ENCODE measurements around the gene EPHB1. TPM values are rescaled to one million over a fixed set of nuclear protein-coding genes. Genes with fewer than 3 reads are reported as not detected.

The EPHB1 gene
- total and polyA plus RNA-seq, 4 donors: 0.23 to 1.7 (median 0.52) TPM

DNA sequence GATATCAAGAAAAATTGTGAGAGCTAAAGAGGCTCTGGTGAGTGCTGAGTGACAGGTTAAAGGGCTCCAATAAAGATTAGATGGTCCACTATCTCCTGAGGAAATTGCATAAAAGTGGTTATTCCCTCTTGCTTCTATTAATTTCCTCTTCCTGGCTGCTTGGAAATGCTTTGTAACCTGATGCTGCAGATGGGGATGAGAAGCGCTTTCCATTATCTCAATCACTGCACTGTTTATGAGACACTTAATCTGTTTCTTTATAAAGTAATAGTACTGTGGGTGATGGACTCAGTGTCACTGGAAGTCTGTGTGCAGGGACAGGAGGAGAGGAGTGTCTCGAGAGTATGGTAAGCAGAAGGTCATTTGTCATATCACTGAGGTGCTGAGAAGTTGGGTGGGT is 305.3 kb downstream of the EPHB1 start (continued):
- TF ChIP-seq CTCF (IDR thresholded peaks at IDR 0.05; ENCODE audit: low read depth, low read length, missing input control): no peak

- DNase-seq (ENCODE audit: low spot score): no peak
- Histone ChIP-seq H3K9me3 (ENCODE audit: control insufficient read depth in 4 of 4, low read length in 3 of 4) (no peaks in the 10 kb centered on the region), H3K4me3 (ENCODE audit: low read depth in 1 of 3, low read length in 3 of 3) (no peak overlapping the region), H3K4me1 (ENCODE audit: control insufficient read depth in 4 of 4, insufficient read depth in 4 of 4, low read length in 3 of 4) (no peaks in the 10 kb centered on the region), H3K27ac (ENCODE audit: low read depth in 1 of 2, low read length in 2 of 2) (no peak overlapping the region), H3K36me3 (ENCODE audit: control insufficient read depth in 4 of 4, insufficient read depth in 3 of 4, low read depth in 1 of 4, low read length in 3 of 4) (no peaks in the 10 kb centered on the region), H3K27me3 (ENCODE audit: control insufficient read depth in 4 of 4, insufficient read depth in 4 of 4, low read length in 3 of 4) (no peaks in the 10 kb centered on the region), H3K9ac (ENCODE audit: low read depth in 1 of 2, low read length in 2 of 2) (no peak overlapping the region)
- 53% methylated on average over 3 of the region's 3 CpGs for WGBS
- no peak for TF ChIP-seq REST (IDR thresholded peaks at IDR 0.05)
- no peak for TF ChIP-seq NR2F2 (IDR thresholded peaks at IDR 0.05)
- no peak for TF ChIP-seq YY1 (IDR thresholded peaks at IDR 0.05)
- no peak for TF ChIP-seq ATF3 (IDR thresholded peaks at IDR 0.05)
- no peak for TF ChIP-seq ZBTB33 (IDR thresholded peaks at IDR 0.05)
- no peak for TF ChIP-seq HNF4G (IDR thresholded peaks at IDR 0.05)
- no peak for TF ChIP-seq GABPA (IDR thresholded peaks at IDR 0.05 in 1 of 2, conservative IDR thresholded peaks at IDR 0.05 in 1 of 2)
- no peak for TF ChIP-seq EGR1 (IDR thresholded peaks at IDR 0.05; ENCODE audit: low read depth in 2 of 2)
- no peak for TF ChIP-seq SP1 (IDR thresholded peaks at IDR 0.05)
These were observed 308.9 kb downstream of the EPHB1 start for GRCh38 chr3:135103917-135104316.

DNA sequence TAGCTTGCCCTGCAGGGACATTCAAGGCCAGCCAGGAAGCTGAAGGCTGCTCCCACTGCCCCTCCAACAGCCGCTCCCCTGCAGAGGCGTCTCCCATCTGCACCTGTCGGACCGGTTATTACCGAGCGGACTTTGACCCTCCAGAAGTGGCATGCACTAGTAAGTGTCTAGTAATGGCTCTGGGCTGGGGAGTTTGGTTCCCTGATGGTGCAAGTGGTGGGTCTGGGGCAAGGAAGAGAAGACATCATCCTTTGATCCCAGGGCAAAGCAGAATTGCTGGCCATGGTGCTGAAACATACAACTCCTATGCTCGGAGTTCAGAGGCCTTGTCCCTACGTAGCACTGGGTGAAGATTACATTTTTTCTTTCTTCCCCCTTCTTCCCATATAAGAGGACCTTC is 311.4 kb downstream of the EPHB1 start:
- Histone ChIP-seq H3K9me3 (ENCODE audit: control insufficient read depth in 4 of 4, low read length in 3 of 4) (no peaks in the 10 kb centered on the region), H3K4me1 (ENCODE audit: control insufficient read depth in 4 of 4, insufficient read depth in 4 of 4, low read length in 3 of 4) (no peaks in the 10 kb centered on the region), H3K27me3 (ENCODE audit: control insufficient read depth in 4 of 4, insufficient read depth in 4 of 4, low read length in 3 of 4) (no peaks in the 10 kb centered on the region), H3K4me3 (ENCODE audit: low read depth in 1 of 3, low read length in 3 of 3) (no peak overlapping the region), H3K36me3 (ENCODE audit: control insufficient read depth in 4 of 4, insufficient read depth in 3 of 4, low read depth in 1 of 4, low read length in 3 of 4) (no peaks in the 10 kb centered on the region), H3K9ac (ENCODE audit: low read depth in 1 of 2, low read length in 2 of 2) (no peak overlapping the region), H3K27ac (ENCODE audit: low read depth in 1 of 2, low read length in 2 of 2) (no peak overlapping the region)
- 63% methylated on average over 8 of the region's 8 CpGs for WGBS
- no peak for DNase-seq (ENCODE audit: low spot score)
- TF ChIP-seq HNF4A (conservative IDR thresholded peaks at IDR 0.05): peak; percentile 12 to 19
- TF ChIP-seq FOXA2 (IDR thresholded peaks at IDR 0.05): no peak
- TF ChIP-seq HNF4G (IDR thresholded peaks at IDR 0.05): no peak
- TF ChIP-seq TAF1 (conservative IDR thresholded peaks at IDR 0.05): no peak
- no peak for TF ChIP-seq MAX (IDR thresholded peaks at IDR 0.05)
- no peak for TF ChIP-seq ATF3 (IDR thresholded peaks at IDR 0.05)
- no peak for TF ChIP-seq SP1 (IDR thresholded peaks at IDR 0.05)
- no peak for TF ChIP-seq RXRA (IDR thresholded peaks at IDR 0.05)
- TF ChIP-seq CTCF (IDR thresholded peaks at IDR 0.05; ENCODE audit: low read depth, low read length, missing input control): no peak
- no peak for TF ChIP-seq ZBTB33 (IDR thresholded peaks at IDR 0.05)
- no peak for TF ChIP-seq YY1 (IDR thresholded peaks at IDR 0.05)
- TF ChIP-seq GABPA (IDR thresholded peaks at IDR 0.05 in 1 of 2, conservative IDR thresholded peaks at IDR 0.05 in 1 of 2): no peak
- no peak for TF ChIP-seq EGR1 (IDR thresholded peaks at IDR 0.05; ENCODE audit: low read depth in 2 of 2)
